GM20000 (cell line): ENCODE results near the gene OR10K2.

Source experiments
- DNase-seq: peaks from one replicate; pipeline ENCODE4 v3.0.0; 2012; ENCODE audit warnings: low spot score
- TF ChIP-seq, protein P1 (sequence below): IDR thresholded peaks from 2 replicates; pipeline ENCODE4 v1.5.1; 2012; ENCODE audit warnings: mild to moderate bottlenecking, control low read depth; ENCODE audit errors: extremely low read depth, missing control alignments

Gene OR10K2, protein sequence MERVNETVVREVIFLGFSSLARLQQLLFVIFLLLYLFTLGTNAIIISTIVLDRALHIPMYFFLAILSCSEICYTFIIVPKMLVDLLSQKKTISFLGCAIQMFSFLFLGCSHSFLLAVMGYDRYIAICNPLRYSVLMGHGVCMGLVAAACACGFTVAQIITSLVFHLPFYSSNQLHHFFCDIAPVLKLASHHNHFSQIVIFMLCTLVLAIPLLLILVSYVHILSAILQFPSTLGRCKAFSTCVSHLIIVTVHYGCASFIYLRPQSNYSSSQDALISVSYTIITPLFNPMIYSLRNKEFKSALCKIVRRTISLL

DNA sequence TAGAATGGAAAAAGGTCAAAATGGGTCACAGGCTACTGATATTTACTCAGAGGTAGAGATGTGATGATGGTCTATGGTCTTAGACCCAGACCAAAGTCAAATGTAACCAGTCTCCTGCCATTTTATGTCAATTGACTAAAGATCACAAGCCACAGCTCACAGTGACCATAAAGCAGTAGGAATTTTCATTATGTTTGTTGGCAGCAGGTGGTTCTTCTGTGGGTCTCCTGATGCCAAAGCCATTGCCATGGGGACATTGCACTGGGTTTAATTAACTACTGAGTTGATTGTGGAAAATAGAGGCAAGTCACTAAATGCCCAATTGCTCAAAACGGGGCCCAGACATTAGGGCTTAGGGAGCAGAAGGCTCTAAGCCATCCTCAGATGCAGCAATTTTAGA is at the start of gene OR10K2:
Gene OR10K2, minus strand, starts transcription at position 101 of the 400 bp plus-strand sequence. CDS start 5,371 bp downstream, outside the sequence.
- TF ChIP-seq, protein P1, sequence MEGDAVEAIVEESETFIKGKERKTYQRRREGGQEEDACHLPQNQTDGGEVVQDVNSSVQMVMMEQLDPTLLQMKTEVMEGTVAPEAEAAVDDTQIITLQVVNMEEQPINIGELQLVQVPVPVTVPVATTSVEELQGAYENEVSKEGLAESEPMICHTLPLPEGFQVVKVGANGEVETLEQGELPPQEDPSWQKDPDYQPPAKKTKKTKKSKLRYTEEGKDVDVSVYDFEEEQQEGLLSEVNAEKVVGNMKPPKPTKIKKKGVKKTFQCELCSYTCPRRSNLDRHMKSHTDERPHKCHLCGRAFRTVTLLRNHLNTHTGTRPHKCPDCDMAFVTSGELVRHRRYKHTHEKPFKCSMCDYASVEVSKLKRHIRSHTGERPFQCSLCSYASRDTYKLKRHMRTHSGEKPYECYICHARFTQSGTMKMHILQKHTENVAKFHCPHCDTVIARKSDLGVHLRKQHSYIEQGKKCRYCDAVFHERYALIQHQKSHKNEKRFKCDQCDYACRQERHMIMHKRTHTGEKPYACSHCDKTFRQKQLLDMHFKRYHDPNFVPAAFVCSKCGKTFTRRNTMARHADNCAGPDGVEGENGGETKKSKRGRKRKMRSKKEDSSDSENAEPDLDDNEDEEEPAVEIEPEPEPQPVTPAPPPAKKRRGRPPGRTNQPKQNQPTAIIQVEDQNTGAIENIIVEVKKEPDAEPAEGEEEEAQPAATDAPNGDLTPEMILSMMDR: no peak
- DNase-seq: no peak

DNA sequence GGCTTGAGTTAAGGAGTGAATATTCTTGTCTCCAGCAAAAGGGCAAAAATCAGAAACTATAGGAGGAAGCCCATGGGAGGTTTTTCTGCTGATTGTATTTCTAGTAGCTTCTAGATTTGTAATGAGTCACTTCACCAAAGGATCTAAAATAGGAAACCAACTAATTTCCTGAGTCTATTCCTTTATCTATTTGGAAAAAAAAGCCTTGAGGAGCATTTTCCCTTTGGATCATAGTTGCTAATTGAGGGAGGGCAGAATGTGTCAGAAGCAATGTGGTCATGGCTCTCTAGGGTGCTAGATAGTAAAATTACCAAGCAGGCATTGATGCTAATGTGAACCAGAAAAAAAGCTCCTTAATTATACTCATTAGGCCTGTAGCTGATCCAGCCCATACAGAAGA is 45.9 kb upstream of the OR10K2 start, which contains the start of gene OR10R2:
Gene OR10R2, plus strand, starts transcription at position 301 of the 400 bp plus-strand sequence. CDS start 106 bp downstream, outside the sequence.
- TF ChIP-seq, protein P1: no peak

DNA sequence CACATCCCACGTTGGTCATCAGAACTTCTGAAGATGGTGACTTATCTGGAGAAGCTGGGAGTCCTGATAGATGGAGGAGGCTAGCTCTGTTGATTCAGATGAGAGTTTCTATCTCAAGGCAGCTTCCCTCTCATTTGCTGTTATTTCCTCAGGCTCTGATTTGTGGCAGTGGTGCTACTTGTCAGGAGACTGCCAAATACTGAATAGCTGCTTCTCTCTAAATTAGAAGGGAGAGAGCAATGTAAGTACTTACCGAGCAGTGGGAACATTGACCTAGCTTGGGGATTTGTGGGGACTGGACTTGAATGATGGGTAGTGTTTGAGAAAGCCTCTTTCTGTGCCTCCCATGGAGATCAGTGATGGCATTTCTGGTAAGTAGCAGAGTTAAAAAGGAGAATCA is 35.5 kb upstream of the OR10K2 start, which contains the start of gene OR10K1:
Gene OR10K1, plus strand, starts transcription at position 301 of the 400 bp plus-strand sequence. CDS start 3,728 bp downstream, outside the sequence.
- TF ChIP-seq, protein P1: no peak
- DNase-seq: no peak

More for the DNA sequence above, 45.9 kb upstream of the OR10K2 start, which contains the start of gene OR10R2:
- DNase-seq: no peak

DNA sequence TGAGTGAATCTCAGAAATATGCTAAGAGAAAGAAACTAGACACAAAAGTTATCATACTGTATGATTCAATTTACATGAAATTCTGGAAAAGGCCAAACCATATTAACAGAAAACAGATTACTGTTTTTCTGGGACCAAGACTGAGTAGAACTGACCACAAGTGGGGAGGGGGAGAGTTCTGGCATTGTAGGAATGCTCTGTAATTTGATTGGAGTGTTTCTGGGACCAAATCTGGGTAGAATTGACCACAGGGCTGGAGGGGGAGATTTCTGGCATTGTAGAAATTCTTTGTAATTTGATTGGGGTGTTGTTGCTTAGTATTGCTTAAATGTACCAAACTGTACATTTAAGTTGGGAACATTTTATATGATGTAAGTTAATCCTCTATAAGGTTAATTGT is 32.2 kb upstream of the OR10K2 start:
- TF ChIP-seq, protein P1: no peak
- no peak for DNase-seq

DNA sequence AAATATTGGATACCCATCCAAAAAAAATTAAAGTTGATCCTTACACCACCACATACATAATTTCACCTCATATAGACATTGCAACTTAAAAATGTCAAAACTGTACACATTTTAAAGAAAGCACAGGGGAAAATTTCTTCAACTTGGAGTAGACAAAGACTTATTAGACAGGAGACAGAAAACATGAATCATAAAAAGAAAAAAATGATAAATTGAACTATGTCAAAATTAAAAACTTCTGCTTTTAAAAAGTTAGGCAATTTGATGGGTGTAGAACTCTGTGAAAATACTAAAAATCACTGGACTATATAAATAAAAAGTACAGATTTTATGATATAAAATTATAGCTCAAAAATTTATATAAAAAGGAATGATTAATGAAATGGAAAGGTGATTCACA is 31.2 kb upstream of the OR10K2 start:
- TF ChIP-seq, protein P1: no peak
- DNase-seq: no peak

DNA sequence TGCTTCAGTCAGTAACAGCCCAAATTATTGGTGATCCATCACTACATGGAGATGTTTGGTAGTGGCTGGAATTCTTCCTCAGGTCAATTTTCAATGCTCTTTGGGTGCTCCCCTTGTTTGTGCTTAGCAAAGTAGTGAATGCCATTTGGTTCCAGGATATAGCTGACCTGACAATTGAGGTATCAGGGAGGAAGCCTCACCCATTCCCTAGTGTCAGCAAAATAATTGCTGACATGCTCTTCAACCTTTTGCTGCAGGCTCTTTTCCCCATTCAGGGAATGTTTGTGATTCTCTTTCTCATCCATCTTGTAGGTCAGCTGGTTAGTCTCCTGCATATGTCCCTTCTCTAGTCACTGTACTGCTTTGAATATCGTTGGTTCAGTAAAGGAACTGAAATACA is 28.5 kb upstream of the OR10K2 start:
- no peak for DNase-seq
- TF ChIP-seq, protein P1: no peak

DNA sequence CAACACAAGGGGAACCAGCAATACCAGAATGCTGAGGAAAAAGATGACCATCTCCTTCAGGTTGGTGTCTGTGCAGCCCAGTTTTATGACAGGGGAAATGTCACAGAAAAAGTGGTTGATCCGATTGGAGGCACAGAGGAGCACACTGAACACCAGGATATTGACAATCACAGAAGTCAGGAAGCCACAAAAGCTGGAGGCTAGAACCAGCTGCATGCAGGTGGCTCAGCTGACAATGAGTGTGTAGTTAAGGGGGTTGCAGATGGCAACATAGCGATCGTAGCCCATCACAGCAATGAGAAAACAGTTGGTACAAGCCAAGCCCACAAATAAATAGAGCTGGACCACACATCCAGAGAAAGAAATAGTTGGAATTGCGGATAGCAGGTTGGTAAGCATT is 19.3 kb upstream of the OR10K2 start:
- TF ChIP-seq, protein P1: no peak
- no peak for DNase-seq
